Endothelial cell of umbilical vein (primary cell): ENCODE data around the gene CCR7. TPM values are rescaled to one million over a fixed set of nuclear protein-coding genes. Genes with fewer than 3 reads are reported as not detected.

Source experiments
- BruUV-seq: library from RNA; stranded (reverse); fragments of 400-500 nt; replicated peaks from 2 replicates; lab custom pipeline; 2021; lab: Mats Ljungman, UMichigan
- CTCF ChIA-PET: fragments of 300-600, 350-600 bp; sonication (Branson Sonifier 250); formaldehyde crosslinking; loops from one replicate; lab custom pipeline; 2021; ENCODE audit warnings: antibody characterized with exemption, inconsistent platforms; lab: Charles Lee
- POLR2A ChIA-PET: fragments of 300-600, 350-600 bp; sonication (Branson Sonifier 250); formaldehyde crosslinking; loops from one replicate; lab custom pipeline; 2021; ENCODE audit warnings: antibody characterized with exemption, inconsistent platforms; lab: Charles Lee
- DNase-seq: peaks from one replicate; pipeline ENCODE4 v3.0.0-alpha.2; 2011; ENCODE audit warnings: low read depth, low spot score
- FAIRE-seq: peaks from 2 replicates; lab custom pipeline; 2011; peaks lifted over from hg19 to GRCh38; lab: Jason Lieb, UNC
- H2AFZ ChIP-seq: 2 replicates; pipeline ENCODE4 v1.6.0; 2012; ENCODE audit warnings: low read depth, low read length, control low read depth, inconsistent platforms
- H3K27ac ChIP-seq: 2 replicates; pipeline ENCODE4 v1.5.1; 2011; ENCODE audit warnings: low read depth, mild to moderate bottlenecking, control low read depth, low read length, moderate library complexity; ENCODE audit not compliant: insufficient read depth
- H3K27me3 ChIP-seq, 2 experiments: 2 replicates each; pipeline versions ENCODE4 v1.6.0 to v1.6.1; 2011; ENCODE audit warnings: low read length in 2 of 2, mixed read lengths in 1 of 2; ENCODE audit not compliant: control insufficient read depth in 2 of 2, insufficient read depth in 2 of 2
- H3K36me3 ChIP-seq, 2 experiments: 2 replicates in 1 of 2; 3 replicates in 1 of 2; pipeline ENCODE4 v1.5.1; 2011; ENCODE audit warnings: low read length in 2 of 2, mild to moderate bottlenecking in 1 of 2, moderate library complexity in 1 of 2; ENCODE audit not compliant: control insufficient read depth in 2 of 2, insufficient read depth in 2 of 2; ENCODE audit errors: extremely low read depth in 1 of 2
- H3K4me1 ChIP-seq: 3 replicates; pipeline ENCODE4 v1.5.1; 2011; ENCODE audit warnings: mild to moderate bottlenecking, low read length; ENCODE audit not compliant: control insufficient read depth, insufficient read depth; ENCODE audit errors: extremely low read depth
- H3K4me2 ChIP-seq: 2 replicates; pipeline ENCODE4 v1.6.1; 2011; ENCODE audit warnings: low read length, control low read depth, mixed read lengths; ENCODE audit not compliant: insufficient read depth
- H3K4me3 ChIP-seq, 3 experiments: fragments of 200-600 bp in 1 of 3; sonication (generic), shearing (Covaris generic) in 1 of 3; replicated peaks in 1 of 3; 2 replicates each; pipeline ENCODE4 v1.5.1; 2011 to 2016; ENCODE audit warnings: control low read depth in 3 of 3, low read length in 3 of 3, mild to moderate bottlenecking in 2 of 3, inconsistent platforms in 1 of 3, low read depth in 1 of 3, moderate library complexity in 1 of 3; ENCODE audit not compliant: insufficient read depth in 1 of 3
- H3K79me2 ChIP-seq: 2 replicates; pipeline ENCODE4 v1.6.0; 2012; ENCODE audit warnings: low read length, inconsistent platforms; ENCODE audit not compliant: control insufficient read depth, insufficient read depth
- H3K9ac ChIP-seq: replicated peaks from 2 replicates; pipeline ENCODE3; 2011; ENCODE audit warnings: low read length, control low read depth; ENCODE audit not compliant: insufficient read depth; ENCODE audit errors: extremely low read depth
- H3K9me1 ChIP-seq: replicated peaks from 3 replicates; pipeline ENCODE4 v1.6.0; 2011; ENCODE audit warnings: mild to moderate bottlenecking, low read length; ENCODE audit not compliant: control insufficient read depth, insufficient read depth; ENCODE audit errors: extremely low read depth
- H3K9me3 ChIP-seq: replicated peaks from 2 replicates; pipeline ENCODE4 v1.5.1; 2012; ENCODE audit warnings: low read length, inconsistent platforms; ENCODE audit not compliant: control insufficient read depth, insufficient read depth
- H4K20me1 ChIP-seq: replicated peaks from 2 replicates; pipeline ENCODE3; 2011; ENCODE audit warnings: mild to moderate bottlenecking, low read length; ENCODE audit not compliant: control insufficient read depth, insufficient read depth; ENCODE audit errors: extremely low read depth
- EZH2 ChIP-seq: IDR thresholded peaks from 2 replicates; pipeline ENCODE4 v1.6.1; 2012; ENCODE audit warnings: borderline replicate concordance, low read depth, mild to moderate bottlenecking, moderate library complexity, low read length, inconsistent platforms; ENCODE audit not compliant: severe bottlenecking
- FOS ChIP-seq: IDR thresholded peaks from 2 replicates; pipeline ENCODE4 v1.6.1; 2011; ENCODE audit warnings: mild to moderate bottlenecking, low read length, moderate library complexity, borderline replicate concordance; ENCODE audit not compliant: insufficient read depth
- JUN ChIP-seq: IDR thresholded peaks from 2 replicates; pipeline ENCODE4 v1.6.1; 2011; ENCODE audit warnings: borderline replicate concordance, low read depth; ENCODE audit not compliant: insufficient read length, insufficient read depth
- MAX ChIP-seq: IDR thresholded peaks from 2 replicates; pipeline ENCODE4 v1.6.1; 2011; ENCODE audit not compliant: insufficient read depth, insufficient read length
- MYC ChIP-seq: IDR thresholded peaks from one replicate; pipeline ENCODE4 v1.6.1; 2011; ENCODE audit warnings: mild to moderate bottlenecking, low read depth, low read length
- POLR2A ChIP-seq: IDR thresholded peaks from 2 replicates; pipeline ENCODE4 v1.6.1; 2012; ENCODE audit warnings: low read depth, mild to moderate bottlenecking, control low read depth, low read length
- POLR2AphosphoS5 ChIP-seq: IDR thresholded peaks from 2 replicates; pipeline ENCODE4 v1.6.1; 2012; ENCODE audit warnings: low read depth, mild to moderate bottlenecking, control low read depth, low read length, moderate library complexity; ENCODE audit not compliant: insufficient read depth
- dilution Hi-C: fragments of 300-500 bp; cut with MboI; formaldehyde crosslinking; loops from one replicate; pipeline ENCODE4 v1.15.0; 2019; ENCODE audit warnings: low sequenced_read_pairs; ENCODE audit not compliant: extremely low pct_ligation_motif_present
- intact Hi-C: fragments of 100-400 bp; cut with micrococcal nuclease; formaldehyde crosslinking; loops from one replicate; pipeline ENCODE4 v1.10.0; 2022
- polyA plus RNA-seq, 4 experiments: library from polyadenylated mRNA; depleted of rRNA in 3 of 4; stranded (reverse) in 3 of 4; unstranded in 1 of 4; fragments of >200 nt; gene quantifications; 2 replicates each; pipeline versions ENCODE4 v1.2.1 to v1.2.3, GENCODE V29; 2011 to 2012; ENCODE audit warnings: missing spikeins in 1 of 4
- total RNA-seq: library from RNA; stranded (reverse); gene quantifications from 2 replicates; pipeline ENCODE4 v1.2.3, GENCODE V29; 2021

CCR7 gene
- total and polyA plus RNA-seq, 2 donors (not counting 3 experiments of a cell fraction or from before 2014, with no cell fraction given) = 0.18 TPM; not detected in 1

DNA sequence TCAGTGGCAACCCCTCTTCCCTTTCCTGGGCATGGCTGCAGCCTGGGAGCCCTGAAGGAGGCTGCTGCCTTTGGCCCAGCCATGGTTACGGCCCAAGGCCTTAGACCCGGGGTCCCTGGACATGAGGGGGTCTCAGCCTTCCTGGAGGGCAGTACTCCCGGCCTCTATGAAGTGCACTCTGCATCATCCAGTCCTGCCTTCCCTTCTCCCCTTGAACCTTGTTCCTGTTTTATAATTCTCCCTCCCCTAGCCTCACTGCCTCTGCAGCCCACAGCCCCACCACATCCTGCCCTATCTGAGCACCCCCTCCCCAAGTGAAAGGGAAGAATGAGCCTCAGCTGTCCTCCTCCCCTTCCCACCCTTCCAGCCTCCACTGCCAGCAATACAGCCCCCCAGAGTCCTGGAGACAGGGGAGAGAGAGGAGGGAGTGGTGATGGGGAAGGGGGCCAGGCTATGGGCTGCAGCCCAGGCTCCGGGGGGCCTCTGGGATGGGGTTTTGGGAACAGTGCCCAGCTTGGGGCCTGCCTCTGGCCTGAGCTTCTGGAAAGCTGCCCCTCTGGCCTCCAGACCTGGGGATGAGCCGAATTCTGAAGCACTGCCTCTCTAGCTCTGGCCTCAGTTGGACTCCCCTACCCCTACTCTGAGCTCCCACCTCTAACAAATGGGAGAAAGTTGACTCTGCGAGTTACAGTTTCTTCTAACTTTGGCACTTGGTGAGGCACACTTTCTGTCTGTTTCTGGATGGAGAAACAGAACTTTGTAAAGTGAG is 7.6 kb downstream of the CCR7 start:
- Histone ChIP-seq H3K36me3 (no peaks in the 10 kb centered on the region), H3K79me2 (no peaks in the 10 kb centered on the region), H2AFZ (no peak overlapping the region), H4K20me1 (no peaks in the 10 kb centered on the region), H3K27me3 (peaks cover 5 to 15% of the 10 kb centered on the region in 2 experiments), H3K9ac (no peak overlapping the region), H3K4me1 (peaks cover 18% of the 10 kb centered on the region), H3K9me3 (no peaks in the 10 kb centered on the region), H3K9me1 (no peaks in the 10 kb centered on the region), H3K4me2 (no peak overlapping the region), H3K27ac (no peak overlapping the region), H3K4me3 (no peak overlapping the region)
- ChIA-PET POLR2A (interaction anchor here (0.5 kb wide), 1 partner anchor 269 kb away, joined by 3 read pairs; no protein-coding TSS in a partner anchor), CTCF (interaction anchor here (1.0 to 12.3 kb wide), 12 partner anchors 9 to 195 kb away, joined by 3 to 304 read pairs (median 6); partner anchors contain the start of genes IGFBP4 and TOP2A)
- BruUV-seq = no TSS peak
- dilution Hi-C loops (no loop called here), intact Hi-C loops (no loop called here)
- no peak for FAIRE-seq
- TF ChIP-seq MAX (no peak), POLR2AphosphoS5 (no peak), FOS (no peak), JUN (no peak), POLR2A (no peak), MYC (no peak), EZH2 (no peak)
- DNase-seq = no peak
